LNCAP (cell line): Measurements from ENCODE around the gene G3BP2.
A peak's percentile ranks its signal among the peaks of the same experiment; 100 is the strongest.

Source experiments
- CTCF ChIP-seq: fragments of 450-650 bp; IDR thresholded peaks from 2 replicates; pipeline ENCODE4 v1.5.1; 2017; ENCODE audit warnings: mild to moderate bottlenecking

The G3BP2 gene

GRCh38 chr4:75710246-75710645, 37.0 kb upstream of the G3BP2 start:
- no peak for TF ChIP-seq CTCF

GRCh38 chr4:75708218-75708691, 35.0 kb upstream of the G3BP2 start:
- 0 out of 2 replicates have a peak, but pooled peaks have one; percentile 17 for TF ChIP-seq CTCF

- no peak for TF ChIP-seq CTCF
Measured at GRCh38 chr4:75705198-75705977, 32.2 kb upstream of the G3BP2 start.

GRCh38 chr4:75702919-75703411, 29.8 kb upstream of the G3BP2 start:
- TF ChIP-seq CTCF = no peak

GRCh38 chr4:75699299-75699698, 26.1 kb upstream of the G3BP2 start:
- TF ChIP-seq CTCF = no peak

GRCh38 chr4:75698963-75699228, 25.7 kb upstream of the G3BP2 start:
- no peak for TF ChIP-seq CTCF

GRCh38 chr4:75698162-75698962, 25.2 kb upstream of the G3BP2 start:
- TF ChIP-seq CTCF = no peak
